HG02759 (cell line): Measurements from ENCODE around the gene PHOX2A.

Experiments used
- ATAC-seq: cut with Tn5 transposase; IDR thresholded peaks from one replicate; pipeline ENCODE4 v1.9.1; 2021; ENCODE audit warnings: mild to moderate bottlenecking, moderate library complexity; ENCODE audit not compliant: unreplicated experiment

The PHOX2A gene

GRCh38 chr11:72235351-72236057 is 8.5 kb downstream of the PHOX2A start:
- ATAC-seq, result no peak

GRCh38 chr11:72234920-72235319 is 9.1 kb downstream of the PHOX2A start:
- no peak for ATAC-seq

GRCh38 chr11:72234514-72234830 is 9.5 kb downstream of the PHOX2A start:
- no peak for ATAC-seq

- ATAC-seq, result no peak
Observed at GRCh38 chr11:72233773-72234513, 10.0 kb downstream of the PHOX2A start.

- ATAC-seq, result no peak
Observed at GRCh38 chr11:72233056-72233772, 10.8 kb downstream of the PHOX2A start.

- no peak for ATAC-seq
Observed at GRCh38 chr11:72232260-72233055, 11.5 kb downstream of the PHOX2A start.

- ATAC-seq, result no peak
Observed at GRCh38 chr11:72231396-72232259, 12.3 kb downstream of the PHOX2A start.

GRCh38 chr11:72230764-72231365 is 13.1 kb downstream of the PHOX2A start:
- no peak for ATAC-seq

GRCh38 chr11:72229925-72230763 is 13.8 kb downstream of the PHOX2A start:
- no peak for ATAC-seq

GRCh38 chr11:72229336-72229924 is 14.5 kb downstream of the PHOX2A start:
- ATAC-seq, result no peak

GRCh38 chr11:72228844-72229231 is 15.1 kb downstream of the PHOX2A start:
- ATAC-seq, result no peak

- no peak for ATAC-seq
Observed at GRCh38 chr11:72228229-72228843, 15.6 kb downstream of the PHOX2A start.

- ATAC-seq, result no peak
Observed at GRCh38 chr11:72227316-72228228, 16.4 kb downstream of the PHOX2A start.

- no peak for ATAC-seq
Observed at GRCh38 chr11:72226701-72227100, 17.3 kb downstream of the PHOX2A start.

GRCh38 chr11:72225411-72225951 is 18.5 kb downstream of the PHOX2A start:
- ATAC-seq, result no peak

- no peak for ATAC-seq
Observed at GRCh38 chr11:72224564-72225410, 19.2 kb downstream of the PHOX2A start, which contains the start of gene INPPL1. Gene INPPL1, plus strand, starts transcription at chr11:72224767. Its CDS starts 218 bp downstream, at chr11:72224985.
